ENCODE measurements around the gene PARM1.
"Not testable (repeated sequence)": the region's sequence is repeated elsewhere in the genome, so short reads cannot be mapped to it uniquely, and the experiment has no call there.

The PARM1 gene

DNA sequence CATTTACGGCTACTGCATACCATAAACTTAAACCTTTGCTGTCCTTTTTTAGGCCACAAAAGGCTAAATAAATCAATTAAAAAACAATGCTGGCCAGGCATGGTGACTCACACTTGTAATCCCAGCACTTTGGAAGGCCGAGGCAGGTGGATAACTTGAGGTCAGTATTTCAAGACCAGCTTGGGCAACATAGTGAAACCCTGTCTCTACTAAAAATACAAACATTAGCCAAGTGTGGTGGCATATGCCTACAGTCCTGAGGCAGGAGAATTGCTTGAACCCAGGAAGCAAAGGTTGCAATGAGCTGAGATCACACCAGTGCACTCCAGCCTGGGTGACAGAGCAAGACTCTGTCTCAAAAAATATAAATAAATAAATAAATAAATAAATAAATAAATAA lies 61.5 kb downstream of the PARM1 start:
- DNase-seq = not testable (repeated sequence)

DNA sequence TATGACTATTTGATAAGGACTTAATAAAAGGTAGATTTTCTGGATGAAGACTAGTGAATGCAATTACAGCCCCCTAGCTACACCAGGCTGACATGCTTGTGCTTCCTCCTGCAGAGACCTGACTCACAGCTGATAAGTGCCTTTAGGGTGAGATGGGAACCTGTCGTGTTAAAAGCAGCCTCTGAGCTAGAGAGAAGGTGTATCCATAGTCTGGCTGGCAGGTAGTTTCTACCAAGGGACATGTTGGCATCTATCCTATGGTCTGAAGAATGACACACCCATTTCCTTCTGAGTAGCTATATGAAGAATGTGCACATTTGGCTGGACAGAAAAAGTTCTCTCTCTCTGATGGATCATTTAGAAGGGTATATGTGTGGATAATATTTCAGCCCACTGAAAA lies 64.1 kb downstream of the PARM1 start:
- peak in 1 of 2 experiments; percentile 4 for DNase-seq

DNA sequence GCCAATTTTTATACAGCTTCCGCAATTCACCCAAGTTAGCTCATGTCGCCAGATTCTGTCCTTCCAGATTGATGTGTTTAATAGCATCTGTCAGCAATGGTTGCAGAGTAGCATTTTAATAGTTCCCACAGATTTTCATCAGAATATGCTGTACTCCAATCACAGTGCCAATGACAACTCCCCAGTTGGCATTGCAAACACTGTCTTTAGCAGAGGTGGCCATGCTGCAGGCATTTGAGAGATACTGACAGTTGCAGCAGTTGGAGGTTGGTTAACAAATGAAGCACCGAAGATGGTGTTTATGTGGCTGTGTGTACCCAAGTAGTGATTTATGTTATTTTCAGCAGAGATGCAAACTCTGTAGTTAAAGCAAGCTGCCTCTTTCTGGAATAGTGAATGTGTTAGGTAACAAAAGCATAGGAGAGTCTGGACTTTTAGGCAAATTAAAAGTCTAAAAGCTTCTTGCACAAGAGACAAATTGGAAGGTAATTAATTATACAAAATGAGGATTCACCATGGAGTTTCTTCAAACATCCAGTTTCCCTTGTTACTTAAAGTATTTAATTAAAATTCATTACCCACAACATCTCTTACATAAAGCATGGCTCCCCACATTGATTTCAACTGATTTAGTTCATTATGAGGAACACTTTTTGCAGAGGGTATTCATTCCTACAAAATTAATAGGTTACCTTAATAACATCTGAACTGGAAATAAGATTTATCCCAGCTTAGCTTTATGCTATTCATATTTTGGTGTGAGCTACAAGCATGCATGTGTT lies 65.2 kb downstream of the PARM1 start:
- DNase-seq = peak; percentile 40 to 45

- DNase-seq = no peak
Observed at GRCh38 chr4:74999714-75000309, 66.9 kb downstream of the PARM1 start.

- no peak for DNase-seq
Observed at GRCh38 chr4:75001871-75002270, 69.0 kb downstream of the PARM1 start.

GRCh38 chr4:75002381-75002780 lies 69.5 kb downstream of the PARM1 start:
- DNase-seq = no peak

DNA sequence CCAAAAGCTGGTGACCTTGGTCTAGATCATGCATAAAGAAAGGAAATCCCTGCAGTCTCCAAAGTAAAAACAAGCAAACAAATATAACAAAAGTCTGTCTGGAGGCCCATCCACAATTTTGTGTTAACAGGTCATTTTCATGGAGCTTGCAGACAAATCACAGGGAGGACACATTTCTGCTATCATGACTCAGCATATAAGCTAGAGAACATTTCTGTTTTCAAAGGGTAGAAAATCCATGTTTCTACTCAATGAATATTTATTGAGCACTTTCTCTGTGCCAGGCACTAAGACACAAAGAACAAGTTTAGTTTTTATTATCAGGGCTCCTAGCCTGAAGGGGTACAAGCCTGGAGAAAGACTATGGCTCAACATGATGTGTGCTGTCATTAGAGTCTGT lies 71.1 kb downstream of the PARM1 start:
- DNase-seq = no peak

DNA sequence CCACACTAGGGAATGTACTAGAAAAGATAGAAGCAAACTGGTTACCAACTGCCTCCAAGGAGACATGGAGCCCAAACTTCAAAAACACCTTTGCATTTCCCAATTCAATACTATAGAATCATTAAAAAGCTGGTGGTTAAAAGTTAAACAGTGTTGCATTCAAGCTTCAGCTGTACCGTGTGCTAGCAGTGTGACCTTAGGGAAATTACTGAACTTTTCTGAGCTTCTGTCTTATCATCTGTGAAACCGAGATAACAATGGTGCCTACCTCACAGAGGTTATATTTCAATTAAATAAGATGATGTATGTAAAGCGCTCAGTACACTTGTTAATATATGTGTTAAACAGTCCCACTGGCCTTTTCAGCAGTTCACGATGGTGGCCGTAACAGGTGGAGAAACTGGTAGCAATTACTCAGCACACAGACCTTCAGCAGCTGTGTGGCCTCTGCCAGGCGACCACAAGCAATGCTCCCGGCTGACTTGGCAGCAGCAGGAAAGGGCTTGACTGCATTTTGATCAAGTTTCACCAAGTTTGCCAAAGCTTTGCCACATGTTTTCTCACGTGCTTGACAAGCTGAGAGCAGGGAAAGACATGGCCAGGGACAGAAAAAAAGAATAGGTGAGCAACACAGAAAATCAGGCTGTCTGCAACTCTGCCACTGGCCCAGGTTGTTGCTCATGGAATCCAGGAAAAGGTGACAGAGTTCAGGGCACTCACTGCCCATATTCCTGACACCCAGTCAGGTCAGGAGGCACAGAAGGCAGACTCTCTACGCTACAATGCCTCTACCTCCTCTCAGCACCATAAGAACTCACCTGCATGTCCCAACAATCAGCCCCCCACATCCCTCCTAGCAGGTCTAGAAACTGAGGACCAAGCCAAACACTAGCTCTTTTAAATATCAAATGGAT lies 72.1 kb downstream of the PARM1 start:
- DNase-seq = peak in 1 of 2 experiments; percentile 17

GRCh38 chr4:75005727-75006126 lies 72.8 kb downstream of the PARM1 start:
- no peak for DNase-seq

GRCh38 chr4:75007891-75008290 lies 75.0 kb downstream of the PARM1 start:
- no peak for DNase-seq

- no peak for DNase-seq
Observed at GRCh38 chr4:75009138-75009537, 76.2 kb downstream of the PARM1 start.

- DNase-seq = no peak
Observed at GRCh38 chr4:75011131-75011795, 78.3 kb downstream of the PARM1 start.

DNA sequence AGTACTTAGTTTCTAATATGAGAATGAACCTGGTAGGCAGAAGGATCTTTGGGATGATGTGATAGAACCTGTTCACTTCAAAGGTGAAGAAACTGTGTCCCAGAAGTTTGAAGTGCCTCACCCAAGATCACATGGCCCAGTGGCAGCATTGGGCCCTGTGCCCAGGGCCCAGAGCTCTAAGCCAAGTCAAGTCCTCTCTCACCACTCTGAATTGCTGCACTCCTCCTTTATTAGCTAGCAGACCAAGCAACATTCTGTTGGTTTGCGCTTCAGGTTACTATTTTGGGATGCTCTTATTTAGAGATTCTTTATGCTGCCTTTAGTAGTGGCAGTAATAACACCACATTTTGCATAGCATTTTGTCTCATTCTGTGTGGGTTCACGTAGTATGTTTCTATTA lies 82.7 kb downstream of the PARM1 start:
- DNase-seq = no peak

DNA sequence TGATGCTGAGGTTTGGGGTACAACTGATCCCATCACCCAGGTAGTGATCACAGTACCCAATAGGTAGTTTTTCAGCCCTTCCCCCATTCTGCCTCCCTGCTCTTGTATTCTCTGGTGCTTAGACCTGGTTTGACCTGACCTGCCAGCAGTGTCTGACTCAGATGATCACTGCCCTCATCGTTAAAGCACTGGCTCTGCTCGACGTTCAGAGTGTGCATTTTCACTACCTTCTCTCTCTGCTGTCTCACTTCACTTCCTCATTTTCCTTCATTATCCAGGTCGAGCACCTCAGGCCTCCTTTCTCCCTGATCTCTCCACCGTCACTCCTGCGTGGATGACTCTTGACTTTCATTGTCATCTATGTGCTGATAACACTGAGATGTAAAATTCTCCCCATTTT lies 83.6 kb downstream of the PARM1 start:
- DNase-seq = no peak

- peak in 1 of 2 experiments; percentile 9 for DNase-seq
Observed at GRCh38 chr4:75018811-75019479, 86.0 kb downstream of the PARM1 start.

- DNase-seq = no peak
Observed at GRCh38 chr4:75025431-75025830, 92.5 kb downstream of the PARM1 start.

- no peak for DNase-seq
Observed at GRCh38 chr4:75028196-75028854, 95.4 kb downstream of the PARM1 start.

- DNase-seq = no peak
Observed at GRCh38 chr4:75030028-75030427, 97.1 kb downstream of the PARM1 start.

DNA sequence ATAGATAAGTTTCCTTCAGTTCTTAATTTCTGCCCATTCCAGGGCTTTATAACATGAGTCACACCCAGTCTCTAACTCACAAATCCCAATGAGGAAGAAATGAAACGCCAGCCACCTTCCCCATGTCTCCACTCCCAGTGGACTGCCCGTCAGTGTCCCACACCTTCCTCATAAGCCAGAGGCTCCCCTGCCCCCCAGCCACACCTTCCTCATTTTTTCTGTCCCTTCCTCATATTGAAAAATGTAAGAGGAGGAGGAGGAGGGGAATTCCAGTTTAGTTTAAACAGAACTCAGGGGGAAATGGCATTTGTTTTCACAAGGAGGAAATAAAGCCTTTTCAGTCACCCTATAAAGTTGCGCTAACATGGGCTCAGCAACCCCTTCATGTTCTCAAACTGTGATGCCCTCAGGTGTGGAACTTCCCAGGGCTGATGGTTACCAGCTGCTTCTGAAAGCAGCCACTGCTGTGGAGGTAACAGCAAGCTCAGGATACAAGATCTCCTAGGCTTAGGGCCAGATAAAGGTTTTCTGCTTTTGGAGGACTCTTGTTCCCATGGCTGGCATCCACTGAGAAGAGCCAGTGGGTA lies 97.8 kb downstream of the PARM1 start:
- DNase-seq = no peak

- no peak for DNase-seq
Observed at GRCh38 chr4:75031775-75032174, 98.9 kb downstream of the PARM1 start.

GRCh38 chr4:75034523-75034922 lies 101.6 kb downstream of the PARM1 start:
- DNase-seq = no peak
